GM12878 (cell line): ENCODE results near the gene IFNK. TPM values are rescaled to one million over a fixed set of nuclear protein-coding genes. Genes with fewer than 3 reads are reported as not detected.

Experiments
- ATAC-seq: fragments of 200-7000 bp; cut with Tn5 transposase; 3 replicates; pipeline ENCODE4 v1.9.1; 2020; ENCODE audit warnings: mild to moderate bottlenecking, moderate library complexity
- BruUV-seq: library from RNA; stranded (reverse); fragments of 400-500 nt; replicated peaks from 2 replicates; lab custom pipeline; 2021; lab: Mats Ljungman, UMichigan
- CTCF ChIA-PET: fragments of 300-600 bp; sonication (Branson Sonifier 250); formaldehyde crosslinking; extraction: SDS; loops from one replicate; lab custom pipeline; 2021; ENCODE audit warnings: inconsistent platforms; lab: Yijun Ruan, JAX
- POLR2A ChIA-PET: fragments of 350-600 bp; formaldehyde crosslinking; extraction: SDS; loops from one replicate; lab custom pipeline; 2021; ENCODE audit warnings: inconsistent platforms; lab: Charles Lee
- RAD21 ChIA-PET: fragments of 300-600 bp; sonication (Branson Sonifier 250); formaldehyde crosslinking; loops from one replicate; lab custom pipeline; 2023; ENCODE audit warnings: antibody characterized with exemption; ENCODE audit not compliant: unreplicated experiment; lab: Charles Lee
- SMC1A ChIA-PET: fragments of 300-600 bp; sonication (Branson Sonifier 250); formaldehyde crosslinking; loops from one replicate; lab custom pipeline; 2023; ENCODE audit not compliant: unreplicated experiment, uncharacterized antibody; lab: Charles Lee
- DNase-seq: peaks from one replicate; pipeline ENCODE4 v3.0.0-alpha.2; 2011; ENCODE audit warnings: low read depth, low spot score
- FAIRE-seq: peaks from 3 replicates; lab custom pipeline; 2011; peaks lifted over from hg19 to GRCh38; lab: Jason Lieb, UNC
- H2AFZ ChIP-seq: 2 replicates; pipeline ENCODE4 v1.6.0; 2011; ENCODE audit warnings: low read depth, low read length, control low read depth; ENCODE audit not compliant: control insufficient read depth
- H3K27ac ChIP-seq: 2 replicates; pipeline ENCODE4 v1.5.1; 2011; ENCODE audit warnings: control low read depth; ENCODE audit not compliant: control insufficient read depth, insufficient read depth
- H3K27me3 ChIP-seq, 2 experiments: replicated peaks in 1 of 2; 2 replicates each; pipeline versions ENCODE4 v1.6.0 to v1.6.1; 2011; ENCODE audit warnings: low read length in 1 of 2; ENCODE audit not compliant: control insufficient read depth in 2 of 2, insufficient read depth in 2 of 2
- H3K36me3 ChIP-seq, 2 experiments: 2 replicates each; pipeline ENCODE4 v1.5.1; 2011; ENCODE audit warnings: low read length in 1 of 2; ENCODE audit not compliant: control insufficient read depth in 2 of 2, insufficient read depth in 2 of 2
- H3K4me1 ChIP-seq: 2 replicates; pipeline ENCODE4 v1.6.1; 2011; ENCODE audit warnings: mild to moderate bottlenecking, low read length, moderate library complexity, mixed read lengths; ENCODE audit not compliant: control insufficient read depth, insufficient read depth
- H3K4me2 ChIP-seq: 2 replicates; pipeline ENCODE4 v1.6.0; 2011; ENCODE audit warnings: control low read depth; ENCODE audit not compliant: control insufficient read depth, insufficient read depth
- H3K4me3 ChIP-seq: fragments of 200-600 bp; sonication (generic); 2 replicates; pipeline ENCODE4 v1.5.1; 2016
- H3K79me2 ChIP-seq: 2 replicates; pipeline ENCODE4 v1.6.0; 2011; ENCODE audit warnings: low read length; ENCODE audit not compliant: control insufficient read depth, insufficient read depth
- H3K9ac ChIP-seq: 2 replicates; pipeline ENCODE4 v1.8.0; 2011; ENCODE audit warnings: low read length, control low read depth, mixed read lengths; ENCODE audit not compliant: control insufficient read depth, insufficient read depth
- H3K9me3 ChIP-seq: replicated peaks from 3 replicates; pipeline ENCODE4 v1.5.1; 2011; ENCODE audit warnings: mild to moderate bottlenecking, low read length; ENCODE audit not compliant: control insufficient read depth, insufficient read depth
- H4K20me1 ChIP-seq: 2 replicates; pipeline ENCODE4 v1.6.0; 2011; ENCODE audit not compliant: control insufficient read depth, insufficient read depth
- ETV6 ChIP-seq, 2 experiments: fragments of 450-650 bp in 1 of 2; IDR thresholded peaks in 1 of 2; conservative IDR thresholded peaks in 1 of 2; 2 replicates each; pipeline ENCODE4 v1.6.1; 2014; ENCODE audit warnings: antibody characterized with exemption in 1 of 2, borderline replicate concordance in 1 of 2, low read depth in 1 of 2, mild to moderate bottlenecking in 1 of 2, moderate library complexity in 1 of 2
- IRF3 ChIP-seq: fragments of 450-650 bp; IDR thresholded peaks from 2 replicates; pipeline ENCODE4 v1.6.1; 2014; ENCODE audit warnings: mild to moderate bottlenecking
- JUNB ChIP-seq: IDR thresholded peaks from 2 replicates; pipeline ENCODE4 v1.6.1; 2016; ENCODE audit warnings: antibody characterized with exemption, mild to moderate bottlenecking
- MTA2 ChIP-seq: fragments of 450-650 bp; IDR thresholded peaks from 2 replicates; pipeline ENCODE4 v1.6.1; 2016; ENCODE audit warnings: low read depth, mild to moderate bottlenecking, moderate library complexity
- MTA3 ChIP-seq: IDR thresholded peaks from 2 replicates; pipeline ENCODE4 v1.6.1; 2012; ENCODE audit warnings: low read length, inconsistent platforms, borderline replicate concordance
- NBN ChIP-seq: fragments of 450-650 bp; IDR thresholded peaks from 2 replicates; pipeline ENCODE4 v1.6.1; 2016
- NFIC ChIP-seq: IDR thresholded peaks from 2 replicates; pipeline ENCODE4 v1.6.1; 2012; ENCODE audit warnings: low read depth, mild to moderate bottlenecking, inconsistent platforms, low read length, moderate library complexity
- NR2C1 ChIP-seq: fragments of 450-650 bp; IDR thresholded peaks from 2 replicates; pipeline ENCODE4 v1.6.1; 2017; ENCODE audit warnings: antibody characterized with exemption, mild to moderate bottlenecking, moderate library complexity
- RELB ChIP-seq: fragments of 450-650 bp; IDR thresholded peaks from 2 replicates; pipeline ENCODE4 v1.6.1; 2017; ENCODE audit warnings: low read depth, mild to moderate bottlenecking, moderate library complexity
- REST ChIP-seq: IDR thresholded peaks from 2 replicates; pipeline ENCODE4 v1.6.1; 2012; ENCODE audit warnings: mild to moderate bottlenecking, low read depth, low read length
- SIN3A ChIP-seq: IDR thresholded peaks from 2 replicates; pipeline ENCODE4 v1.6.1; 2012; ENCODE audit warnings: low read depth, low read length, improper control_type of control experiment
- TARDBP ChIP-seq: IDR thresholded peaks from 2 replicates; pipeline ENCODE4 v1.6.1; 2016; ENCODE audit warnings: borderline replicate concordance
- ZNF687 ChIP-seq: fragments of 450-650 bp; IDR thresholded peaks from 2 replicates; pipeline ENCODE4 v1.6.1; 2017; ENCODE audit warnings: mild to moderate bottlenecking, moderate library complexity
- WGBS: methylation state at CpG from one replicate; pipeline ENCODE4 v1.1.6; 2016; ENCODE audit warnings: low lambda C conversion rate; ENCODE audit not compliant: insufficient replicate concordance, insufficient coverage; ENCODE audit errors: missing lambda C conversion rate; 5-methylcytosine and 5-hydroxymethylcytosine counted together
- in situ Hi-C: fragments of 300-500 bp; cut with MboI; formaldehyde crosslinking; loops from 9 replicates; pipeline ENCODE4 v1.14.3; 2018; ENCODE audit warnings: mixed read lengths
- intact Hi-C: fragments of 100-400 bp; cut with micrococcal nuclease; formaldehyde crosslinking; loops from one replicate; pipeline ENCODE4 v1.14.2; 2022; ENCODE audit not compliant: unreplicated experiment
- polyA plus RNA-seq, 11 experiments: library from polyadenylated mRNA; depleted of rRNA in 4 of 11; unstranded in 6 of 11; stranded (reverse) in 5 of 11; fragments of >200 nt; fragmentation: Nextera tagmentation in 4 of 11; fragmentation: Illumina TruSeq in 1 of 11; extraction: Ambion mirVana in 4 of 11; extraction: Trizol in 1 of 11; gene quantifications; 1 replicate in 1 of 11; 2 replicates in 10 of 11; pipeline versions ENCODE4 v1.2.1 to v1.2.3, GENCODE V29; 2011 to 2016; ENCODE audit warnings: inconsistent platforms in 2 of 11, missing spikeins in 2 of 11, low read depth in 1 of 11
- total RNA-seq, 4 experiments: library from RNA; depleted of rRNA in 3 of 4; stranded (reverse); fragments of >200 nt in 3 of 4; fragmentation: Illumina TruSeq in 1 of 4; extraction: Trizol in 1 of 4; gene quantifications; 2 replicates each; pipeline versions ENCODE4 v1.2.1 to v1.2.3, GENCODE V29; 2013 to 2021

IFNK gene
- total and polyA plus RNA-seq, 10 of the 15 experiments (the other 5 are each of a cell fraction or from before 2014, with no cell fraction given) = 0.06 TPM; not detected in 9

- no peak for TF ChIP-seq NR2C1
- TF ChIP-seq IRF3 = no peak
Measured at GRCh38 chr9:27518006-27518405, 6.1 kb upstream of the IFNK start (continued).

- no peak for DNase-seq
- WGBS = 41% methylated on average over 4 of the region's 4 CpGs
- ChIA-PET POLR2A (no interaction called here), CTCF (no interaction called here), RAD21 (no interaction called here), SMC1A (interaction anchor here (0.7 kb wide), 1 partner anchor 12 kb away, joined by 3 read pairs; no protein-coding TSS in a partner anchor)
- Histone ChIP-seq H3K4me2 (no peak overlapping the region), H3K4me3 (no peak overlapping the region), H3K79me2 (no peaks in the 10 kb centered on the region), H3K4me1 (no peaks in the 10 kb centered on the region), H3K9ac (no peak overlapping the region), H2AFZ (no peak overlapping the region), H3K27me3 (no peaks in the 10 kb centered on the region), H3K36me3 (no peaks in the 10 kb centered on the region), H4K20me1 (no peaks in the 10 kb centered on the region), H3K9me3 (no peaks in the 10 kb centered on the region), H3K27ac (no peak overlapping the region)
- ATAC-seq = peak; percentile 90
- intact Hi-C loops (no loop called here), in situ Hi-C loops (no loop called here)
- BruUV-seq = no TSS peak
- FAIRE-seq = no peak
- TF ChIP-seq NBN = no peak
- no peak for TF ChIP-seq MTA3
- no peak for TF ChIP-seq TARDBP
- no peak for TF ChIP-seq ETV6 (conservative IDR thresholded peaks at IDR 0.05 in 1 of 2, IDR thresholded peaks at IDR 0.05 in 1 of 2; ENCODE audit: borderline replicate concordance in 1 of 2, low read depth in 1 of 2)
- no peak for TF ChIP-seq MTA2
- no peak for TF ChIP-seq SIN3A
- no peak for TF ChIP-seq NFIC
- no peak for TF ChIP-seq RELB
- TF ChIP-seq ZNF687 = no peak
- TF ChIP-seq REST = no peak
- TF ChIP-seq JUNB = no peak
Measured at GRCh38 chr9:27518809-27519208, 5.3 kb upstream of the IFNK start.
